Neural cell (in vitro differentiated cells): ENCODE measurements around the gene INTS7.

ENCODE experiments used
- EP300 ChIP-seq: fragments of 450-650 bp; conservative IDR thresholded peaks from 2 replicates; pipeline ENCODE4 v1.6.1; 2014; ENCODE audit warnings: antibody characterized with exemption, mild to moderate bottlenecking, moderate library complexity; ENCODE audit not compliant: poor library complexity, severe bottlenecking
- EZH2 ChIP-seq: fragments of 200-600, 300-800 bp; shearing (Covaris generic), sonication (generic); IDR thresholded peaks from 2 replicates; pipeline ENCODE4 v1.6.1; 2014; ENCODE audit warnings: antibody characterized with exemption, low read length, borderline replicate concordance, mild to moderate bottlenecking; ENCODE audit not compliant: insufficient read depth, poor library complexity, severe bottlenecking
- POLR2AphosphoS5 ChIP-seq: IDR thresholded peaks from 2 replicates; pipeline ENCODE4 v1.6.1; 2012
- RAD21 ChIP-seq: fragments of 450-650 bp; conservative IDR thresholded peaks from 2 replicates; pipeline ENCODE4 v1.6.1; 2014; ENCODE audit warnings: antibody characterized with exemption, mild to moderate bottlenecking, moderate library complexity
- TF ChIP-seq, protein P1 (sequence below): fragments of 450-650 bp; IDR thresholded peaks from 2 replicates; pipeline ENCODE4 v1.5.1; 2014; ENCODE audit warnings: antibody characterized with exemption, mild to moderate bottlenecking, moderate library complexity; ENCODE audit not compliant: poor library complexity, severe bottlenecking

- TF ChIP-seq, protein P1, sequence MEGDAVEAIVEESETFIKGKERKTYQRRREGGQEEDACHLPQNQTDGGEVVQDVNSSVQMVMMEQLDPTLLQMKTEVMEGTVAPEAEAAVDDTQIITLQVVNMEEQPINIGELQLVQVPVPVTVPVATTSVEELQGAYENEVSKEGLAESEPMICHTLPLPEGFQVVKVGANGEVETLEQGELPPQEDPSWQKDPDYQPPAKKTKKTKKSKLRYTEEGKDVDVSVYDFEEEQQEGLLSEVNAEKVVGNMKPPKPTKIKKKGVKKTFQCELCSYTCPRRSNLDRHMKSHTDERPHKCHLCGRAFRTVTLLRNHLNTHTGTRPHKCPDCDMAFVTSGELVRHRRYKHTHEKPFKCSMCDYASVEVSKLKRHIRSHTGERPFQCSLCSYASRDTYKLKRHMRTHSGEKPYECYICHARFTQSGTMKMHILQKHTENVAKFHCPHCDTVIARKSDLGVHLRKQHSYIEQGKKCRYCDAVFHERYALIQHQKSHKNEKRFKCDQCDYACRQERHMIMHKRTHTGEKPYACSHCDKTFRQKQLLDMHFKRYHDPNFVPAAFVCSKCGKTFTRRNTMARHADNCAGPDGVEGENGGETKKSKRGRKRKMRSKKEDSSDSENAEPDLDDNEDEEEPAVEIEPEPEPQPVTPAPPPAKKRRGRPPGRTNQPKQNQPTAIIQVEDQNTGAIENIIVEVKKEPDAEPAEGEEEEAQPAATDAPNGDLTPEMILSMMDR: no peak
- TF ChIP-seq EP300: no peak
- no peak for TF ChIP-seq EZH2
- no peak for TF ChIP-seq POLR2AphosphoS5
- TF ChIP-seq RAD21: no peak
These were observed 87.7 kb downstream of the INTS7 start for GRCh38 chr1:211947396-211948295.
